GM18909 (cell line): Measurements from ENCODE around the gene ZNF354C.

Experiments used
- ATAC-seq: cut with Tn5 transposase; IDR thresholded peaks from one replicate; pipeline ENCODE4 v1.9.1; 2021; ENCODE audit warnings: mild to moderate bottlenecking; ENCODE audit not compliant: unreplicated experiment, poor library complexity

The ZNF354C gene

GRCh38 chr5:179126506-179126991 is 66.4 kb downstream of the ZNF354C start:
- ATAC-seq = no peak

DNA sequence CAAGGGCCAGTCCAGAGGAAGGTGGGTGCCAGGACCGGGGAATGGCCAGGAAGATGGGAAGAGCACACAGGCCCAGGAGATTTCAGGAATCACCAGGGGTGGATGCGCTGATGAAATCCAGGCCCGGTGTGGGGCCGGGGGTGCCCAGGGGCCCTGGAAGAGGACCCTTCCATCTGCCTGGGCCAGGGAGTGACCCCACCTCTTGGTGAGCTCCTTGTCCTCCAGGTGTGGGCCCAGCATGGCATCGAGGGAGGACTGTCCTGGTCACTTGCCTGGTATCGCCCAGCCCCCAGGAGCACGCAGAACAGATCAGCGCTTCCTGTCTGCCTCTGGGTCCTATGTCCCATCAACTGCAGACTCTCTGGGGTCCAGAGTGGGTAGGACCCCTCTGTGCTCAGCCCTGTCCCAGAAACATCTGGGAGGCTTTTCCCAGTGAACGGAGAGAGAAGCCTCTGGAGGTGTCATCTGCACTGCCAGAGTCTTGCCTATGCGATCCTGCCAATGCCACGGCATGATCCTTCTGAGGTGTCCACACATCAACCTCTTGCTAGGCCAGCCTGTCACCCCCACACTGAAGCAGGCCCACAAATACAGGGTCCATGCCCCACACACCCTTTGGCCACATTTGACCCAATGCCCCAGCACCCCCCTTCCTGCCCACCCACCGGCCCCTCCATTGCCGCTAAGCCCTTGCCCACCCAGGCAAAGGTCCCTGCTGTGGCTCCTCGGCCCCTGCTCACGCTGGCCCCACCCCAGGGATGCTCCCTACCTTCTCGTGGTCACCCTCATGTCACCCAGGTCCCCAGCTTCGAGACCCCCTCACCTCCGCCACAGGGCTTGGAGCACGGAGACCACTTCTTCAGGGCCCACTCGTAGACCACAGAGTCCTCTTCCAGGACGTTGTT is 67.2 kb downstream of the ZNF354C start:
- ATAC-seq = no peak

DNA sequence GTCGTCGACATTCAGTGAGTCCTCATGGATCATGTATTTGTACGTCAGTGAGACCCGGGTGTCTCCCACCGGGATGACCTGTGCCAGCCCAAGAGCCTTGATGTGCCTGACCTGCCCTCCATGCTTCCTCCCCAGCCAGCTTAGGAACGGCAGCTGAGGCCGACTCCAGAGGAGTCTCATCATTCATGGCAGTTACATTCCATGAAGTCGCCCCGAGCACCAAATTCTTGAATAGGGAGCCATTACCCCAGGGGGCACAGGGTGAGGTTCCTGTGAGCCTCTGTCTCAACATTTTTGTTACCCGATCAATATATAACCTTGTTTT is 67.8 kb downstream of the ZNF354C start:
- ATAC-seq = no peak

GRCh38 chr5:179128976-179129375 is 68.8 kb downstream of the ZNF354C start:
- no peak for ATAC-seq

- no peak for ATAC-seq
Measured at GRCh38 chr5:179129607-179130071, 69.5 kb downstream of the ZNF354C start.

- no peak for ATAC-seq
Measured at GRCh38 chr5:179130101-179130681, 70.0 kb downstream of the ZNF354C start.

GRCh38 chr5:179131321-179131835 is 71.2 kb downstream of the ZNF354C start:
- ATAC-seq = no peak

DNA sequence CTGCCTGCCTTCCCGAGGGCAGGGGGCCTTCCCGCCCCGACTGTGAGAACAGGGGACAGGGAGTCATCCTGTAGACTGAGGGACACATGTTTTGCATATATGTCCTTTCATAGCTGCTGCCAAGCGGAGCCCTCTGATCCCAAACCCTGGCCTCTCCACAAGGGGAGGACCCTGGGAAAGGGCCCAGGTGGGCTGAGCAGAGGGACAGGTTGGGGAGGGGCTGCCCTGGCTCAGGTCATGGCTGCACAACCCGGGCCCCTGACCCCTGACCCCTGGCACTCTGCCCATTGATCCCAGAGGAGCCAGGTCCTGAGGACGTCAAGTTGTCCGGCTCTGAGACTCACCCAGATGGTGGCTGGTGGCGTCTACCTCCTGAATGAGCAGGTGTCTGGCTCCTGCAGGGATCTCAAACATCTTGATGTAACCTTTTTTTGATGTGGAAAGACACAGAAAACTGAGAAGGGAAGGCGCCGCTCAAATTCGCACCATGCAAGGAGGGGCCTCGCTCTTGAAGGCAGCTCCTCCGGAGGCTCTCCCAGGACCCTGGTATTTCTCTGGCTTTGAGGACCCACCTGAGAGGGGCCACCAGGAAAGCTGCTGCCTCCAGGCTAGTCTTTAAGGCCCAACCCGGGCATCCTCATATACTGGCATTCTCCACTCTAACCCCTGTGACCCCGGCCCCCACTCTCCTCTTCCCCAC is 71.9 kb downstream of the ZNF354C start:
- no peak for ATAC-seq

GRCh38 chr5:179132586-179133355 is 72.6 kb downstream of the ZNF354C start:
- ATAC-seq = no peak
